H1 (cell line): ENCODE data around the gene CCDC136. TPM values are rescaled to one million over a fixed set of nuclear protein-coding genes. Genes with fewer than 3 reads are reported as not detected.

Experiments
- CTCF ChIA-PET: fragments of 300-600 bp; sonication (Branson Sonifier 250); formaldehyde crosslinking; loops from one replicate; lab custom pipeline; 2021; ENCODE audit not compliant: partially characterized antibody; lab: Charles Lee
- POLR2A ChIA-PET: fragments of 300-600 bp; sonication (Branson Sonifier 250); formaldehyde crosslinking; loops from one replicate; lab custom pipeline; 2021; ENCODE audit warnings: inconsistent platforms; ENCODE audit not compliant: partially characterized antibody; lab: Charles Lee
- DNase-seq, 2 experiments: peaks; one replicate each; pipeline versions ENCODE4 v3.0.0 to v3.0.0-alpha.2; 2010 to 2022; ENCODE audit warnings: low spot score in 2 of 2, low read depth in 1 of 2, mixed read lengths in 1 of 2
- FAIRE-seq: peaks from 2 replicates; lab custom pipeline; 2011; peaks lifted over from hg19 to GRCh38; lab: Jason Lieb, UNC
- H2AFZ ChIP-seq: 2 replicates; pipeline ENCODE4 v1.8.1; 2012; ENCODE audit warnings: low read length, inconsistent platforms
- H2AK5ac ChIP-seq: 2 replicates; pipeline ENCODE4 v1.6.1; 2013; ENCODE audit warnings: low read depth, low read length
- H2BK120ac ChIP-seq: replicated peaks from 2 replicates; pipeline ENCODE3; 2013; ENCODE audit warnings: low read depth, low read length, inconsistent platforms
- H2BK12ac ChIP-seq: 2 replicates; pipeline ENCODE4 v1.6.1; 2013; ENCODE audit warnings: low read depth, low read length
- H2BK15ac ChIP-seq: 2 replicates; pipeline ENCODE4 v1.6.1; 2013; ENCODE audit warnings: low read length
- H2BK20ac ChIP-seq: 2 replicates; pipeline ENCODE4 v1.6.1; 2013; ENCODE audit warnings: low read length
- H2BK5ac ChIP-seq: 2 replicates; pipeline ENCODE4 v1.6.1; 2013; ENCODE audit warnings: low read depth, low read length
- H3K14ac ChIP-seq: 2 replicates; pipeline ENCODE4 v1.6.1; 2013; ENCODE audit warnings: inconsistent platforms; ENCODE audit not compliant: insufficient read length
- H3K18ac ChIP-seq: 2 replicates; pipeline ENCODE4 v1.6.1; 2013; ENCODE audit warnings: low read length; ENCODE audit errors: extremely low read depth
- H3K23ac ChIP-seq: 2 replicates; pipeline ENCODE4 v1.6.1; 2013; ENCODE audit warnings: inconsistent platforms; ENCODE audit not compliant: insufficient read length
- H3K23me2 ChIP-seq: 2 replicates; pipeline ENCODE4 v1.6.1; 2013; ENCODE audit warnings: low read depth, low read length
- H3K27ac ChIP-seq: 2 replicates; pipeline ENCODE4 v1.6.1; 2011; ENCODE audit warnings: low read depth, low read length, inconsistent platforms
- H3K27me3 ChIP-seq, 4 experiments: replicated peaks in 1 of 4; 1 replicate in 1 of 4; 2 replicates in 3 of 4; pipeline versions ENCODE4 v1.6.1 to v1.8.1; 2011 to 2013; ENCODE audit warnings: low read length in 3 of 4, mild to moderate bottlenecking in 3 of 4, inconsistent platforms in 2 of 4, mixed read lengths in 2 of 4, moderate library complexity in 1 of 4; ENCODE audit not compliant: control insufficient read depth in 3 of 4, insufficient read depth in 3 of 4; ENCODE audit errors: extremely low read depth in 1 of 4
- H3K36me3 ChIP-seq, 4 experiments: 2 replicates each; pipeline versions ENCODE4 v1.6.1 to v1.8.1; 2011 to 2013; ENCODE audit warnings: mild to moderate bottlenecking in 4 of 4, low read length in 3 of 4, moderate library complexity in 2 of 4, control low read depth in 1 of 4, inconsistent platforms in 1 of 4; ENCODE audit not compliant: insufficient read depth in 4 of 4, control insufficient read depth in 2 of 4
- H3K4ac ChIP-seq: replicated peaks from 2 replicates; pipeline ENCODE3; 2013; ENCODE audit warnings: low read length, low read depth, mixed read lengths, inconsistent platforms; ENCODE audit not compliant: insufficient read length
- H3K4me1 ChIP-seq, 4 experiments: replicated peaks in 1 of 4; 1 replicate in 1 of 4; 2 replicates in 3 of 4; pipeline versions ENCODE4 v1.6.1 to v1.8.1; 2011 to 2013; ENCODE audit warnings: low read length in 3 of 4, inconsistent platforms in 2 of 4, mixed read lengths in 1 of 4; ENCODE audit not compliant: insufficient read depth in 4 of 4, control insufficient read depth in 3 of 4
- H3K4me2 ChIP-seq, 2 experiments: 2 replicates each; pipeline versions ENCODE4 v1.6.1 to v1.8.1; 2011 to 2013; ENCODE audit warnings: low read depth in 2 of 2, low read length in 2 of 2, control low read depth in 1 of 2, inconsistent platforms in 1 of 2, mild to moderate bottlenecking in 1 of 2; ENCODE audit not compliant: insufficient read depth in 1 of 2
- H3K4me3 ChIP-seq, 4 experiments: fragments of 200-600, 300-600 bp in 1 of 4; sonication (generic), shearing (Covaris generic), sonication (Bioruptor Twin) in 1 of 4; 2 replicates each; pipeline versions ENCODE4 v1.5.1 to v1.8.1; 2011 to 2016; ENCODE audit warnings: low read length in 4 of 4, low read depth in 3 of 4, control low read depth in 2 of 4, inconsistent platforms in 2 of 4, mild to moderate bottlenecking in 2 of 4, mixed read lengths in 1 of 4, moderate library complexity in 1 of 4; ENCODE audit not compliant: insufficient read depth in 2 of 4; ENCODE audit errors: extremely low read depth in 1 of 4
- H3K56ac ChIP-seq: replicated peaks from 2 replicates; pipeline ENCODE3; 2013; ENCODE audit warnings: low read depth, mild to moderate bottlenecking, mixed read lengths, low read length, inconsistent platforms; ENCODE audit not compliant: insufficient read length
- H3K79me1 ChIP-seq: 2 replicates; pipeline ENCODE4 v1.6.1; 2013; ENCODE audit warnings: low read depth, low read length, control low read depth
- H3K79me2 ChIP-seq, 2 experiments: 2 replicates each; pipeline versions ENCODE4 v1.6.1 to v1.8.1; 2012 to 2013; ENCODE audit warnings: low read length in 2 of 2, mild to moderate bottlenecking in 2 of 2, inconsistent platforms in 1 of 2; ENCODE audit not compliant: insufficient read depth in 2 of 2, control insufficient read depth in 1 of 2
- H3K9ac ChIP-seq, 4 experiments: replicated peaks in 1 of 4; 1 replicate in 1 of 4; 2 replicates in 3 of 4; pipeline versions ENCODE4 v1.6.1 to v1.8.1; 2011 to 2013; ENCODE audit warnings: low read depth in 3 of 4, low read length in 3 of 4, control low read depth in 2 of 4, mild to moderate bottlenecking in 2 of 4, moderate library complexity in 2 of 4, inconsistent platforms in 1 of 4; ENCODE audit errors: extremely low read depth in 1 of 4
- H3K9me3 ChIP-seq, 2 experiments: 2 replicates each; pipeline versions ENCODE4 v1.6.1 to v1.8.1; 2012 to 2013; ENCODE audit warnings: mild to moderate bottlenecking in 2 of 2, moderate library complexity in 2 of 2, control low read depth in 1 of 2, inconsistent platforms in 1 of 2, low read depth in 1 of 2, low read length in 1 of 2, mixed read lengths in 1 of 2; ENCODE audit not compliant: insufficient read depth in 2 of 2
- H4K20me1 ChIP-seq, 2 experiments: replicated peaks in 1 of 2; 2 replicates each; pipeline versions ENCODE3 to v1.8.1; 2011 to 2013; ENCODE audit warnings: inconsistent platforms in 2 of 2, low read length in 2 of 2, mild to moderate bottlenecking in 1 of 2; ENCODE audit not compliant: insufficient read depth in 2 of 2, control insufficient read depth in 1 of 2
- H4K5ac ChIP-seq: 2 replicates; pipeline ENCODE4 v1.6.1; 2013; ENCODE audit warnings: low read length, low read depth, mixed read lengths, inconsistent platforms; ENCODE audit not compliant: insufficient read length
- H4K8ac ChIP-seq: 2 replicates; pipeline ENCODE4 v1.8.0; 2013; ENCODE audit warnings: mild to moderate bottlenecking, moderate library complexity, low read length, inconsistent platforms; ENCODE audit not compliant: insufficient read depth; ENCODE audit errors: extremely low read depth
- H4K91ac ChIP-seq: replicated peaks from 2 replicates; pipeline ENCODE3; 2013; ENCODE audit warnings: low read length, mixed read lengths, inconsistent platforms; ENCODE audit not compliant: insufficient read length
- BRCA1 ChIP-seq: IDR thresholded peaks from 2 replicates; pipeline ENCODE4 v1.6.1; 2012; ENCODE audit warnings: low read depth, low read length, improper control_type of control experiment
- CTBP2 ChIP-seq: IDR thresholded peaks from 2 replicates; pipeline ENCODE4 v1.7.0; 2011; ENCODE audit warnings: borderline replicate concordance, mild to moderate bottlenecking, moderate library complexity, mixed read lengths, low read length; ENCODE audit not compliant: insufficient read depth, insufficient read length
- WGBS, 2 experiments: shearing (Covaris generic) in 1 of 2; methylation state at CpG; one replicate each; pipeline versions ENCODE4 v1.1.6 to v1.1.7; 2013 to 2015; ENCODE audit warnings: low lambda C conversion rate in 2 of 2, mixed read lengths in 2 of 2, inconsistent platforms in 1 of 2, low coverage in 1 of 2, missing lambda C conversion rate in 1 of 2; ENCODE audit not compliant: insufficient replicate concordance in 2 of 2, insufficient coverage in 1 of 2, insufficient read length in 1 of 2; ENCODE audit errors: extremely low coverage in 1 of 2, missing lambda C conversion rate in 1 of 2; 5-methylcytosine and 5-hydroxymethylcytosine counted together
- polyA plus RNA-seq, 7 experiments: library from polyadenylated mRNA; depleted of rRNA in 3 of 7; stranded (reverse) in 5 of 7; unstranded in 2 of 7; fragments of >200 nt in 5 of 7; fragments of 200-250 nt in 2 of 7; gene quantifications; 1 replicate in 5 of 7; 2 replicates in 1 of 7; 4 replicates in 1 of 7; pipeline versions ENCODE4 v1.2.1 to v1.2.3, GENCODE V29; 2011 to 2013; ENCODE audit warnings: missing spikeins in 2 of 7, mixed read lengths in 2 of 7
- total RNA-seq: library from RNA; stranded (reverse); fragmentation: NEBNext Ultra II Directional; extraction: Animal tissue kit (Norgen Biotek cat#: 25700); gene quantifications from 2 replicates; pipeline ENCODE4 v1.2.1, GENCODE V29; 2021

CCDC136 gene
- total and polyA plus RNA-seq, 2 of the 8 experiments (the other 6 are each of a cell fraction or from before 2014, with no cell fraction given), result 35.6 to 47.7 TPM

DNA sequence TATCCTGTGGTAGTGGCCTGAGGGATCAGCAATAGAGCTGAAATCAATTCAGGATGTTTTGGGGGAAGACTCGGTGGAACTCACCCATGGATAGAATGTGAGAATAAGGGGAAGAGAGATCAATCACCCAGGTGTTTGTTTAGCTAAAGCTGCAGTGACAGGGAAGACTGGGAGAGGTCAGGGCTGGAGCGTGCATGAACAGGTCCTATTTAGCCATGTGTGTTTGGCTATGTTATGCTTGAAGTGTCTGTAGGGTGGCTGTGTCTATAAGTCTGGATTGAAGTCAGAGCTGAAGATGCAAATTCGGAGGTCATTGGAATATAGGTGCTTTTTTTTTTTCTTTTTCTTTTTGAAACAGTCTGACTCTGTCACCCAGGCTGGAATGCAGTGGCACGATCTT, 75.5 kb downstream of the CCDC136 start:
- Histone ChIP-seq H3K27me3 (peaks cover 5 to 41% (median 35%) of the 10 kb centered on the region in 4 experiments), H3K79me2 (no peaks in the 10 kb centered on the region), H4K8ac (no peak overlapping the region), H4K20me1 (peaks cover 3 to 20% of the 10 kb centered on the region in 2 experiments), H3K23ac (no peak overlapping the region), H3K23me2 (peaks cover 16% of the 10 kb centered on the region), H3K4me1 (peaks cover 0 to 21% (median 12%) of the 10 kb centered on the region in 4 experiments; a peak in 6 of 7 replicates), H2AK5ac (no peak overlapping the region), H3K9me3 (no peaks in the 10 kb centered on the region), H3K4me3 (no peak overlapping the region), H2BK5ac (no peak overlapping the region), H3K18ac (no peak overlapping the region), H2BK20ac (no peak overlapping the region), H3K27ac (no peak overlapping the region), H3K14ac (no peak overlapping the region), H3K4me2 (no peak overlapping the region; a peak in 1 of 4 replicates), H3K79me1 (no peaks in the 10 kb centered on the region), H3K36me3 (no peaks in the 10 kb centered on the region), H4K5ac (no peak overlapping the region), H2BK15ac (no peak overlapping the region), H3K56ac (no peak overlapping the region), H2AFZ (no peak overlapping the region), H3K4ac (no peak overlapping the region), H2BK120ac (no peak overlapping the region), H4K91ac (no peak overlapping the region), H3K9ac (no peak overlapping the region), H2BK12ac (no peak overlapping the region)
- ChIA-PET CTCF (interaction anchor here (1.0 to 10.2 kb wide), 7 partner anchors 10 to 224 kb away, joined by 3 to 148 read pairs (median 5); no protein-coding TSS in a partner anchor), POLR2A (interaction anchor here (0.6 to 4.5 kb wide), 6 partner anchors 8 to 408 kb away, joined by 3 to 27 read pairs (median 4); no protein-coding TSS in a partner anchor)
- TF ChIP-seq CTBP2 (no peak), BRCA1 (no peak)
- 80% methylated on average over 4 of the region's 4 CpGs; no CpG with 5 or more reads in 1 of the 2 experiments for WGBS, 2 experiments
- DNase-seq (no peak), FAIRE-seq (no peak)
